A549 (cell line): ENCODE measurements around the gene TRAM2. TPM values are rescaled to one million over a fixed set of nuclear protein-coding genes. Genes with fewer than 3 reads are reported as not detected.

Experiments
- ATAC-seq, 2 experiments: fragments of 200-7000 bp in 1 of 2; fragments of >200 bp in 1 of 2; cut with Nextera tagmentation in 1 of 2; cut with Tn5 transposase in 1 of 2; 3 replicates each; pipeline versions ENCODE4 v1.8.0 to v1.9.1; 2018 to 2020; ENCODE audit warnings: mild to moderate bottlenecking in 1 of 2, moderate library complexity in 1 of 2
- CTCF ChIA-PET: fragments of 300-600 bp; sonication (Branson Sonifier 250); formaldehyde crosslinking; extraction: SDS; loops from one replicate; lab custom pipeline; 2021; ENCODE audit warnings: antibody characterized with exemption, inconsistent platforms; lab: Yijun Ruan, JAX
- POLR2A ChIA-PET: fragments of 350-600 bp; formaldehyde crosslinking; extraction: SDS; loops from one replicate; lab custom pipeline; 2021; ENCODE audit warnings: antibody characterized with exemption, inconsistent platforms; lab: Yijun Ruan, JAX
- DNase-seq, 2 experiments: peaks; one replicate each; pipeline versions ENCODE4 v3.0.0 to v3.0.0-alpha.2; 2011 to 2016; ENCODE audit warnings: low read depth in 1 of 2, low spot score in 1 of 2
- FAIRE-seq: peaks from 2 replicates; lab custom pipeline; 2011; peaks lifted over from hg19 to GRCh38; lab: Jason Lieb, UNC
- H3K27ac ChIP-seq, 2 experiments: fragments of >200 bp; sonication (Bioruptor Twin); formaldehyde crosslinking; 3 replicates each; pipeline ENCODE4 v1.5.1; 2016 to 2017
- H3K4me1 ChIP-seq: fragments of >200 bp; sonication (Bioruptor Twin); formaldehyde crosslinking; 3 replicates; pipeline ENCODE4 v1.6.1; 2016
- H3K4me2 ChIP-seq: fragments of >200 bp; sonication (Bioruptor Twin); formaldehyde crosslinking; 3 replicates; pipeline ENCODE4 v1.6.1; 2016
- H3K4me3 ChIP-seq: fragments of >200 bp; sonication (Bioruptor Twin); formaldehyde crosslinking; 3 replicates; pipeline ENCODE4 v1.5.1; 2016
- H3K9me3 ChIP-seq: fragments of >200 bp; sonication (Bioruptor Twin); formaldehyde crosslinking; 3 replicates; pipeline ENCODE4 v1.6.1; 2016
- ATOH8 ChIP-seq: fragments of 250-450 bp; sonication (Bioruptor Pico); IDR thresholded peaks from 2 replicates; pipeline ENCODE4 v1.5.0; 2020; ENCODE audit warnings: low read depth, mild to moderate bottlenecking, moderate library complexity
- CEBPB ChIP-seq, 2 experiments: fragments of >200 bp in 1 of 2; sonication (Bioruptor Twin) in 1 of 2; formaldehyde crosslinking in 1 of 2; IDR thresholded peaks; 2 replicates each; pipeline ENCODE4 v1.6.1; 2012 to 2016
- E2F6 ChIP-seq: IDR thresholded peaks from 2 replicates; pipeline ENCODE4 v1.6.1; 2012; ENCODE audit warnings: low read depth, borderline replicate concordance
- EP300 ChIP-seq, 2 experiments: fragments of >200 bp; sonication (Bioruptor Twin); formaldehyde crosslinking; IDR thresholded peaks; 2 replicates in 1 of 2; 3 replicates in 1 of 2; pipeline ENCODE4 v1.6.1; 2016 to 2017
- ESRRA ChIP-seq: fragments of 150-350 bp; IDR thresholded peaks from 2 replicates; pipeline ENCODE4 v1.6.1; 2014; ENCODE audit warnings: mild to moderate bottlenecking, low read length, borderline replicate concordance
- FOSL2 ChIP-seq, 2 experiments: fragments of 450-650 bp in 1 of 2; fragments of >200 bp in 1 of 2; sonication (Bioruptor Twin) in 1 of 2; formaldehyde crosslinking; IDR thresholded peaks; 2 replicates each; pipeline versions ENCODE4 v1.5.0 to v1.6.1; 2016 to 2020; ENCODE audit warnings: mild to moderate bottlenecking in 1 of 2, moderate library complexity in 1 of 2
- FOXS1 ChIP-seq: fragments of 250-450 bp; sonication (Bioruptor Pico); IDR thresholded peaks from 2 replicates; pipeline ENCODE4 v1.5.0; 2020; ENCODE audit warnings: mild to moderate bottlenecking, moderate library complexity
- GATA3 ChIP-seq: IDR thresholded peaks from 2 replicates; pipeline ENCODE4 v1.6.1; 2012; ENCODE audit warnings: borderline replicate concordance
- HEYL ChIP-seq: fragments of 250-450 bp; sonication (Bioruptor Pico); IDR thresholded peaks from 2 replicates; pipeline ENCODE4 v1.8.0; 2021; ENCODE audit warnings: mild to moderate bottlenecking, moderate library complexity
- HMGXB4 ChIP-seq: fragments of 250-450 bp; sonication (Bioruptor Pico); IDR thresholded peaks from 2 replicates; pipeline ENCODE4 v1.5.0; 2021; ENCODE audit warnings: mild to moderate bottlenecking, moderate library complexity, borderline replicate concordance
- HOXB5 ChIP-seq: fragments of 250-450 bp; sonication (Bioruptor Pico); IDR thresholded peaks from 2 replicates; pipeline ENCODE4 v1.5.0; 2020; ENCODE audit warnings: mild to moderate bottlenecking, moderate library complexity
- JUN ChIP-seq, 2 experiments: fragments of >200 bp; sonication (Bioruptor Twin); formaldehyde crosslinking; IDR thresholded peaks; 2 replicates in 1 of 2; 3 replicates in 1 of 2; pipeline ENCODE4 v1.6.1; 2016 to 2017
- JUNB ChIP-seq: fragments of >200 bp; sonication (Bioruptor Twin); formaldehyde crosslinking; IDR thresholded peaks from 2 replicates; pipeline ENCODE4 v1.6.1; 2016
- KDM1A ChIP-seq: fragments of 200-600 bp; sonication (generic); IDR thresholded peaks from 2 replicates; pipeline ENCODE4 v1.6.1; 2016; ENCODE audit warnings: low read depth, mild to moderate bottlenecking
- MAFK ChIP-seq: fragments of 450-650 bp; IDR thresholded peaks from 2 replicates; pipeline ENCODE4 v1.6.1; 2014; ENCODE audit not compliant: partially characterized antibody
- MAX ChIP-seq: IDR thresholded peaks from 2 replicates; pipeline ENCODE4 v1.6.1; 2012
- RFX5 ChIP-seq: fragments of 450-650 bp; IDR thresholded peaks from 2 replicates; pipeline ENCODE4 v1.7.1; 2014; ENCODE audit warnings: antibody characterized with exemption, mild to moderate bottlenecking, moderate library complexity
- RNF2 ChIP-seq: fragments of 200-600 bp; sonication (generic); IDR thresholded peaks from 2 replicates; pipeline ENCODE4 v1.6.1; 2016; ENCODE audit warnings: low read depth, mild to moderate bottlenecking, antibody characterized with exemption, moderate library complexity, borderline replicate concordance
- ZNF302 ChIP-seq: fragments of 250-450 bp; sonication (Bioruptor Pico); IDR thresholded peaks from 2 replicates; pipeline ENCODE4 v1.9.0; 2021; ENCODE audit warnings: inconsistent platforms, mild to moderate bottlenecking, moderate library complexity
- WGBS: methylation state at CpG from one replicate; pipeline ENCODE4 v1.1.6; 2017; ENCODE audit errors: missing lambda C conversion rate; 5-methylcytosine and 5-hydroxymethylcytosine counted together
- polyA plus RNA-seq, 4 experiments: library from polyadenylated mRNA; depleted of rRNA in 3 of 4; stranded (reverse); fragments of >200 nt; fragmentation: RNase III in 1 of 4; extraction: RNeasy Plus Mini Kit Qiagen cat#74134 plus additional on column Dnase treatment in 1 of 4; gene quantifications; 2 replicates in 3 of 4; 3 replicates in 1 of 4; pipeline ENCODE4 v1.2.3, GENCODE V29; 2011 to 2017

TRAM2 gene
- polyA plus RNA-seq, 2 of the 4 experiments (the other 2 are of a cell fraction): 16.4 to 25.4 TPM

GRCh38 chr6:52514514-52514913 lies 62.3 kb downstream of the TRAM2 start (continued):
- no peak for TF ChIP-seq ATOH8 (CRISPR knock-in tag)
- TF ChIP-seq ESRRA: no peak
- TF ChIP-seq RNF2: no peak
- no peak for TF ChIP-seq HEYL
- no peak for TF ChIP-seq FOSL2 (IDR thresholded peaks at IDR 0.05)
- TF ChIP-seq FOSL2 (CRISPR knock-in tag; IDR thresholded peaks at IDR 0.05): peak; percentile 38; the same call in 1 of the 2 replicates

- FAIRE-seq: no peak
- POLR2A ChIA-PET: interaction anchor here (1.2 kb wide), 1 partner anchor 10 kb away, joined by 4 read pairs; no protein-coding TSS in a partner anchor
Measured at GRCh38 chr6:52513896-52514295, 63.0 kb downstream of the TRAM2 start.

GRCh38 chr6:52513464-52513863 lies 63.4 kb downstream of the TRAM2 start:
- TF ChIP-seq EP300 (IDR thresholded peaks at IDR 0.05) (no peak), HMGXB4 (CRISPR knock-in tag) (no peak), MAFK (no peak), RFX5 (no peak), MAX (no peak)
- TF ChIP-seq, all 56 proteins: peak for 0
- FAIRE-seq (no peak), DNase-seq (no peak), ATAC-seq (no peak)
- H3K4me2 ChIP-seq: peak overlapping the region; percentile 83; the same call in 1 of the 3 replicates
- H3K4me1 ChIP-seq: peaks cover 70% of the 10 kb centered on the region
- peak overlapping the region; percentile 94 to 96 for H3K27ac ChIP-seq
- 90% methylated on average over 2 of the region's 2 CpGs for WGBS
- H3K9me3 ChIP-seq: no peaks in the 10 kb centered on the region
- ChIA-PET CTCF (interaction anchor here (1.0 kb wide), 1 partner anchor 63 kb away, joined by 3 read pairs; the partner anchor contains the start of gene TRAM2), POLR2A (interaction anchor here (1.0 kb wide), 1 partner anchor 63 kb away, joined by 3 read pairs; no protein-coding TSS in a partner anchor)
- no peak overlapping the region for H3K4me3 ChIP-seq

More at GRCh38 chr6:52513896-52514295, 63.0 kb downstream of the TRAM2 start:
- CTCF ChIA-PET: interaction anchor here (0.7 to 1.0 kb wide), 2 partner anchors 10 to 63 kb away, joined by 3 read pairs; partner anchors contain the start of gene TRAM2
- H3K27ac ChIP-seq: peak overlapping the region; percentile 94 to 96
- 85% methylated on average over 4 of the region's 4 CpGs for WGBS
- no peak for ATAC-seq
- H3K9me3 ChIP-seq: no peaks in the 10 kb centered on the region
- TF ChIP-seq GATA3 (no peak), ATOH8 (CRISPR knock-in tag) (no peak), CEBPB (IDR thresholded peaks at IDR 0.05) (no peak), RFX5 (no peak), HMGXB4 (CRISPR knock-in tag) (no peak), E2F6 (no peak), HOXB5 (CRISPR knock-in tag) (no peak), JUNB (no peak), JUN (IDR thresholded peaks at IDR 0.05) (no peak), ZNF302 (CRISPR knock-in tag) (no peak), KDM1A (no peak), FOXS1 (CRISPR knock-in tag) (no peak)
- TF ChIP-seq, all 56 proteins: peak for 0
- peak overlapping the region; percentile 83; the same call in 2 of the 3 replicates for H3K4me2 ChIP-seq
- H3K4me3 ChIP-seq: no peak overlapping the region
- peaks cover 75% of the 10 kb centered on the region for H3K4me1 ChIP-seq
- no peak for DNase-seq
